Amniotic epithelial cell (primary cell): ENCODE data around the gene RCN1.
"Not testable (repeated sequence)": the region's sequence is repeated elsewhere in the genome, so short reads cannot be mapped to it uniquely, and the experiment has no call there.

ENCODE experiments used
- DNase-seq: peaks from one replicate; pipeline ENCODE4 v3.0.0-alpha.2; 2010; ENCODE audit warnings: low read depth

RCN1 gene

DNA sequence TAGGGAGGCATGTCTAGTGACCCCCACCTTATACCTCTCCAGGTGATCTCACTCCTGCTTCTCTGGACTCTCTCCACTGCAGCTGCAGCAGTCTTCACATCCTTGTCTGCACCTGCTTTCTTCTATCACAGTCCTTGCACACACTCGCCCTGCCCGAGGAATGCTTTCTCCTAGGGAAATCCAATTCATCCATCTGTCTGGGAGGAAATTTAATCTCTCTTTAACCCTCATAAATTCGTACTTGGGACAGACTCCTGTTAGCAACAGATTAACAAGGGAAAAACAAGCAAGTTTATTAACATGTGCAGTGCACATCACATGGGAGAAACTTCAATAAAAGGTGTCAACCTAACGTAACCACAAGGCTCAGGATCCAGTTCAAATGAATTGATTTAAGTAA, 11.3 kb upstream of the RCN1 start:
- DNase-seq, result no peak

DNA sequence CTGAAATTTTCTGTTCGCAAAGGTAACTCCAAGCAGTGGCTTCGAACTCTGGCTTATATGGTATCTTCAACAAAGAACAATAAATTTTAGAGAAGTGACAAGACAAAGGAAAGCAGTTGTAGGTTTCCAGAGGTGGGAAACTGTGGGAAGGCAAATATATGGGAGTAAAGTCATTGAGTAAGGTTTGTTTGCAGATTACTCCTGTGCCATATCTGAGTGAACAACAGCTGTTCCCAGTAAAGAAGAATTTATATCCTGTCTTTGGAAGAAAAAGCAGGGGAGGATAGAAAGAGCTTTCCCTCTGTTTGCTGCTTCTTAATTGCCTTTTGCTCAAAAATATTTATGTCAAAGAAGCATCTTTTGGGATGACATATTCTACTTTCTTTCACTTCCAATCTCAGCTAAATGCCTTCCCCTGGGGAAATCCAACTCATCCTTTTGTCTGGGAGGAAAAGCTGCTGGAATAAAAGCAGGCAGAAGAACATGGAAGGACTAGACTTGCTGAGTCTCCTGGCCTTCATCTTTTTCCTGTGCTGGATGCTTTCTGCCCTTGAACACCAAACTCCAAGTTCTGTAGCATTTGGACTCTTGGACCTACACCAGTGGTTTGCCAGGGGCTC, 10.4 kb upstream of the RCN1 start:
- DNase-seq, result no peak

DNA sequence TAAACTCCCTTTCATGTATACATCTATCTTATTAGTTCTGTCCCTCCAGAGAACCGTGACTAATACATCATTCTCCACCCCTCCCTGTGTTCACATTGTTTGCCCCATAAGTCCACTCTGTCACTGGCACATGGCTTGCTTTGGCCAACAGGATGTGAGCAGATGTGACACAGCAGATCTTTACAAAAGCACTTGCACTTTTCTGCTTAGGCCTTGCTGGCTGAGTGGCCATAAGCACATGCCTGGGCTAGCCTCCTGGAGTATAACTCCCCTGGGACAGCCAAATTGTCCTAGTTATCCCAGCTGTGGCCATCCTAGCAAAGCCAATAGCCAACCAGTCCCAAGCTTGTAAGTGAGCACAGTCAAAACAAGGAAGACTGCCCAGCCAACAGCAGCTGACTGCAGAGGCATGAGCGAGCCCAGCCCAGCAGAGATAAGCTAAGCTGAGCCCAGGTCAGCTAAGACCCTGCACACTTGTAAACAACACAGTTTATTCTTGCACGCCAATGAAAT, 9.7 kb upstream of the RCN1 start:
- DNase-seq, result no peak

DNA sequence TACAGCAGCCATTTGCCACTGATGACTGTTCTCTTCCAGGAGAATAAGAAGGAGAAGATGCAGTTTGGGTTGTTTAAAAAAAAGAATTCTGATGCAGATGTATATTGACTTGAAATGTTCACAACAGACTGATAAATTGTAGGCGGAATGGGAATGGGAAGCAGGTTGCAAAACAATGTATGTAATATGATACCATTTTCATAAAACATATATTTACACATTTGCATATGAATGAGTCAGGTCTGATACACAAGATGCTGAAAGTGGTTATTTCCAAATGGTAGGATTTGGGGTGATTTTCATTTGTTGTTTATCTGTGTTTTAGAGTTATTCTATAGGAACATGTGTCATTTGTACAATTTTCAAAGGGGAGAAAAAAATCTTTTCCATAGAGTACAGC, 9.0 kb upstream of the RCN1 start:
- no peak for DNase-seq

GRCh38 chr11:32082346-32082986, 8.4 kb upstream of the RCN1 start:
- no peak for DNase-seq

DNA sequence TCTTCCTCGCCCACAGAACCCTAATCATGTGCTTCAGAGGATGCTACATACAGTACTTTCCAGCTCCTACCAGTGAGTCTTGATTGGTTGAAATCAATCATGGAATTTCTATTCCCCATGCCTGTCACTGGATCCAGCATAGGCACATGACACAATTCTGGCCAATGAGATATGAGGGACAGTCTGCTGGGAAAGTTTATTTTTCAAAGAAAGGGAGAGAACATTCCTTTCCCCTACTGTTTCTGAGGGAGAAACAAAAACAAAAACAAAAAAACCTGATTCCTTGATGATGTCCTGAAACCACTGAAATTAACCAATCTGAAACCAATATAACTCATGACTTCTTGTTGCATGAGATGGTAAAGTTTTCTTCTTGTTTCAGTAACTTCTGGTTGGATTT, 3.3 kb upstream of the RCN1 start:
- peak; percentile 80 for DNase-seq

DNA sequence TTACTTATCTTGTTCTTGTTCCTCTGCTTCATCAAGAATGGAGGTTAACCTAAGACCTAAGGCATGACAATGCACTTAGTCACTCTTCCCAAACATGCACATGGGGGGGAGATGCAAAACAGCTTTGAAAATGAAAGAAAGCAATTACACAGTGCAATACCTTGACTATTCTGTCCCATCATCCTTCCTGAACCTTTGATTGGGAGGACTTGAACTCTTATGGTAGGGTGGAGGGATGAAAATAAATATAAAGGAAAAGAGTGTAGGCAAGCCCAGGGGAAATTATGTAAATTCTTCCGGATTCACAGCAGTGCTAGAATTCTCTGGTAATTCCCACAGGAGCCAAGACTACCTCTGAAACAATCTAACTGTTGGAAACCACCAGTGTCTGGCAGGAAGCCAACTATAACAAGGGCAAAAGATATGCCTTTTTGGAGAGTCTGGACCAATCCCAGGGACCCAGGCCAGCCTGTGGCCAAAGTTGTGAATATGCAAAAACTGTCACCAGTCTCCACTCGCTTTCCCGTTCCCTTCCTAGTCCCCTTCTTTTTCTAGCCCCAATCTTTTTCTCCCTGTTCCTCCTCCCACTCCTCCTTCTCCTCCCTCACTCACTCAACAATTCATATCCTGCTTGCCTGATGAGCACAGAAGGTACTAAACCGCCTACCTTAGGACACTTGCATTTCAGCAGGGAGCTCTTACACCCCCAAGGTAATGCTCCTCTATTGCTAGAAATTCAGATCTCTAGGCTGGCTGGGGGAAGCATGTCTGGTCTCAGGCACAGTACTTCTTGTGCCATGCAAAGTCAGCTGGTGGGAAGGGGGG, 2.5 kb upstream of the RCN1 start:
- peak; percentile 84 for DNase-seq

DNA sequence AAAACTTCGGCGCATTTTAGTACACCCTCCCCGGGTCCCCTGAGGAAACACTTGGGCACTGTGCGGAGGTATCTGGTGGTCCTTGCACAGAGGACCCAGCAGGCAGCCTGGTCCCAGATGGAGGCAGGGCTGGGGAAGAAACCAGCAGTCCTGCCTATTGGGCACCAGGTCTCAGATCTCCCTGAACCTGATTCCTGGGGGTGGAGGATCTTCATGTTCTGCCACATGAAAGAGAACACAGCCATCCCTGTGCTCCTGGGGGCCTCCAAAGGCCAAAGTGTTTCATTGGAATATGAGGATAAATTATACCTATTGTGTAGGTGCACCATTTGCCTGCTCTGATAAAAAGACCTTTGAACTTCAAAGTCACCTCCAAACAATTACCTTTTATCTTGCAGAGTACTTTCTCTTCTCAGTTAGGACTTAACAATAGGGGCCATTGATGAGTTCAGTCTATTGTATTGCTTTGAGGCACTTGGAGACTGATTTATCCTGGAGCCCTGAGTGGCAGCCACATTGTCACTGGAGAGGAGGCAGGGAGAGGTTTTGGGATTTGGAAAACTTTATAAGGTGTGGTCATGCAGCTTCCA, 1.8 kb downstream of the RCN1 start:
- DNase-seq, result no peak

- peak; percentile 37 for DNase-seq
Measured at GRCh38 chr11:32094923-32095322, 4.0 kb downstream of the RCN1 start.

DNA sequence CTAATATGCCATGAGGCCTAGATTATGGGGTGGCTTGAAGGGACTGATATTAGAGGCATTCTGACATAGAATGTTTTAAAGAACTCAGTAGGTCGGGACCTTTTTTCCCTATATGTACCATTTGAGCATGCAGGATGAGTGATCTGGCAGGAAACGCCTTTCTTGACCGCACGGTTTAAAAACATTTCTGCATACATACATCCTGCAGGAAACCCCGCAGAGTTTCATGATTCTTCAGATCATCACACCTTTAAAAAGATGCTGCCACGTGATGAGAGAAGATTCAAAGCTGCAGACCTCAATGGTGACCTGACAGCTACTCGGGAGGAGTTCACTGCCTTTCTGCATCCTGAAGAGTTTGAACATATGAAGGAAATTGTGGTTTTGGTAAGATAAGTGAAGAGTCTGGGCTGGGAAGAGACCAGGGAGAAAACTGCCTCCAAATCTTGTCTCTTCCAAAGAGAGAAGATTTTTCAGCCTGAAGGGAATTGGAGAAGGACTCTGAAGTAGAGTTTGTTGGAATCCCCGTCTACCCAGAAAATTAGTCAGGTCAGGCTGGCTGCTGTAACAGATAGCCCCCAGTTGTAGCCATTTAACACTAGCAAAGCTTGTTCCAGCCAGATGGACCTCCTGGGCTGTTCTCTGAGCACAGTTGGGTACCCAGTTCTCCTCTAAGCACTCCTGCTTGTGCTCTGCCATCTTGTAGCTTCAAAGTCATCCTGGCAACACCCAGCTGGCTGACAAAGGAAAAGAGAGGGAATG, 7.4 kb downstream of the RCN1 start:
- no peak for DNase-seq

DNA sequence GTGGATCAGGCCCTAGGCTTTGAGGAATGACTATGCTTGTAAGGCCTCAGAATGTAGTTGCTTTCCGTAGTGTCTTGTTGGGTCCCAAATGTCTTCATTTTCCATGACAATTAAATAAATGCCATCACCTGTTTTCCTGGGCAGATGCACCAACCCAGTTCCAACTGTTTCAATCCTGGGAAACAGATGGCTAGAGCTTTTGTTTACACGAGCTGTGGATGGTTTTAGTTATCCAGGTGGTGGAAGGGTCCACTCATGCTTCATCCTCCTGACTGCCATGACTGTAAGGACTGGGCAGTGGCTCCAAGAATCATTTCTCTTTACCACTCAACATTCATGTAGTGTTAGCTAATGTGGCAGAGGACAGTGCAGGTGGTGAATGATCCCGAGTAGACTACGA, 8.6 kb downstream of the RCN1 start:
- DNase-seq, result no peak

DNA sequence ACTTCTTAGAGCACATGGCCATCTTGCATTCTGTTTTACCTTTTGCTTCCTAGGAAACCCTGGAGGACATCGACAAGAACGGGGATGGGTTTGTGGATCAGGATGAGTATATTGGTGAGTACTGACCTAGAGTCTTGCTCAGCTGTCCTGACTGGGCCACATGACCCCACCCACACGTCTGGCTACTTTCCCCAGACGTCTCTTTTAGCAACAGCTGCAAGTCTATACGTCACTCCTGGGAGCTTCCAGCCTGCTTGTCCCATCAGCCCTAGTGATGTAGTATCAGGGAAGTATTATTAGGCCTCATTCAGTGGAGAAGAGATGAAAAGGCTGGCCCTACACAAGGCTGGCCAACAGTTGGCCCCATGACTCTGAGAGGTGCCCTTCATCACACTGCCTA, 9.6 kb downstream of the RCN1 start:
- no peak for DNase-seq

DNA sequence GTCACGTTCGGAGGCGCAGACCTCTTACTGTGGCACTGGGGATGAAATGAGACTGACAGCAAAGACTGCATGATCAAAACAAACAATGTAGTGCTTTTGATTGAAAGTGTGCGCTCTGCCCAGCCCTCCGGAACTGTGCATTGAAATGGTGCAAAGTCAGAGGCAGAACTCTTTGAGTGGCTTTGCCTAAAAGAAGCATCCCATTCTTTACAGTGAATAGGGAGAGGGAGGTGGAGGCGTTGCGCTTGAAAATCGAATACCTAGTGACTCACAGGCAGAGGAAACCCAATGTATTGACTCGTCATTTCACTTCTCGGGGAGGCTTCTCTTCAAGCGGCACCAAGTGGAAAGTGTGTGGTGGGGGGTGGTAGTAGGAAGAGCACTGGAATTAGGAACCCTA, 10.9 kb downstream of the RCN1 start:
- no peak for DNase-seq

- DNase-seq, result not testable (repeated sequence)
Measured at GRCh38 chr11:32103121-32103719, 12.3 kb downstream of the RCN1 start.

DNA sequence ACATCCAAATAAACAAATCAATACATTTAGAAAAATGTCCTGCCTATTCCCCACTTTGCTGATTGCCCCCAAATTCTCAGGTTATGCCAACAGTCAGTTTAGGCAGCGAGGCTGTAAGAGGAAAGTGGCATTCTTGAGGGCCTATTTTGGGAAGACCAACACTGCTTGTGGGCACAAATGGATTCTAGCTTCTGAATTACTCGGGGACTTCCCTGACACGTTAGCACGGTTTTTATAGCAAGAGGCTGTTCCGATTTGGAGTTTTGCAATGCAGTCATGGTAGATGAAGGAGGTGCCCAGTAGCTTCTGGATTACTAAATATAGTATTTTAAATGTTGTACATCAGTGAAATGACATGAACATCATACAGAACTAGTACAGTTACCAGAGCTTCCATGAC, 13.1 kb downstream of the RCN1 start:
- no peak for DNase-seq

DNA sequence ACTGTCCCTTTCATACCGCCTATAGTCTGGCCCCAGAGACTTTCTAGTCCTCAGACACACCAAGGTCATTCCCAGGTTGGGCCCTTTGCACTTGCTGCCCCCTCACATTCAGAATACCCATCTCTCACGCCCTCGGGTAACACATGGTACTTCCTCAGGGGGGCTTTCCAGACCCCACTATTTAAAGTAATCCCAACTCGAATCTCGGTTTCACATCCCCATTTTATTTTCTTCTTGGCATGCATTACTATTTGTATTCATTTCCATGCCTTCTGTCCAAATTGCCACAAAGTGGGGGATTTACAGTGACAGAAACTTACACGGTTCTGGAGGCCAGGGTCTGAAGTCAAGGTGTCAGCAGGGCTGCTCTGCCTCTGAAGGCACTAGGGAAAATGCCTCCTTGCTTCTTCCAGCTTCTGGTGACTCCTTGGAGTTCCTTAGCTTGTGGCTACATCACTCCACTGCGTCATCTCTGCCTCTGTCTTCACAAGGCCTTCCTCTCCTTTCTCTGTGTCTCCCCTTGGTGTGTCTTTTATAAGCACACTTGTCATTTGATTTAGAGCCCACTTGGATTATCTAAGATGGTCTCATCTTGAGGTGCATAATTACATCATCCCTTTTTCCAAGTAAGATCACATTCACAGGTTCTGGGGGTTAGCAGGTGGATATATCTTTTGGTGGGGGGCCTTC, 15.1 kb downstream of the RCN1 start:
- DNase-seq, result no peak

DNA sequence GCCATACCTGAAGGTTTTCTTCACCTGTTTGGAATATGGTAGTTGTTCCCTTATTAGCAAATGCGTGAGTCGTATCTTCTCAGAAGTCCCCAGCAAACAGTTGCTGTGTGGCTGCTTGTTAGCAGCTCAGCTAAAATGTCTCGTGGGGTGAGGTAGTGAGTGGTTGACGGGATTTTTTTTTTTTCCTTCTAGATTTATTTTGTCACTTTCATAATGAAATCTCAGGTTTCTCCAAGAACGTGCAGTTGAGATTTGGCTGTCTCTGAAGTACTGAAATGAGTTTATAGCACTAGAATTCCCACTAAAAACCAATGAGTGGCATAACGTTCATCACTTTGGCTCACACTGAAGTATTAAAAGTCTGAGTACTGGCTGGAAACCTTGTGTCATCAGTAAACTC, 16.8 kb downstream of the RCN1 start:
- DNase-seq, result no peak

DNA sequence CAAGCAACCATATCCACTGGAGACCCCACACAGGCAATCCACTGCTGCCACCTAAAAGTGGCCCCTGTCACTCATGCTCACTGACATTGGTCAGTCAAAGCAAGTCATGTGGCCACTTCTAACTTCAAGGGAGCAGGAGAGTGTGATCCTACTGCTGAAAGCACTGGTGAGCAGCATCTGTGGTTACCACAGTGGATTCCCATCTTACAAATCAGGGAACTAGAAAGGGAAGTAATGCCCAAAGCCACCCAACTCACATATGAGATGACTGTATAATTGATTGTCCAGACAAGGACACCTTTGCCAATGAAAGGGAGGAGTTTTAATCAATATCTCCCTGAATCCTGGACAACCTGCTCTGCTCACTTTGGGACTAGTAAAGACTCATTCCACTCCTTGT, 17.7 kb downstream of the RCN1 start:
- DNase-seq, result no peak

GRCh38 chr11:32109138-32109537, 18.3 kb downstream of the RCN1 start:
- peak; percentile 70 for DNase-seq

DNA sequence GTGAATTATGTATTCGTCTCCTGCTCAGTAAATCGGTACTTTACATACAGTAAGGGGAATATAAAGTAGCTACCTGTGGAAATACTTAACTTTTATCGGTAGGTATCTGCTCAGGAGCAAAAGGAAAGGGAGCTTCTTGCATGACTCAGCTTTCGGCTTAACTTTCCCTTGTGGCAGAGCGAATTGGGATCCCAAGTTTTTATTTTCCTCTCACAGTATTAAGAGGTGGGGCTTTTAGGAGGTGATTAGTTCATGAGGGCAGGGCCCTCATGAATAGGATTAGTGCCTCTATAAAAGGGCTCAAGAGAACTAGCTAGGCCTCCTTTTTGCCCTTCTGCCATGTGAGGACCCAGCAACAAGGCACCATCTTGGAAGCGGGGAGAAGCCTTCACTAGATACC, 18.7 kb downstream of the RCN1 start:
- no peak for DNase-seq

DNA sequence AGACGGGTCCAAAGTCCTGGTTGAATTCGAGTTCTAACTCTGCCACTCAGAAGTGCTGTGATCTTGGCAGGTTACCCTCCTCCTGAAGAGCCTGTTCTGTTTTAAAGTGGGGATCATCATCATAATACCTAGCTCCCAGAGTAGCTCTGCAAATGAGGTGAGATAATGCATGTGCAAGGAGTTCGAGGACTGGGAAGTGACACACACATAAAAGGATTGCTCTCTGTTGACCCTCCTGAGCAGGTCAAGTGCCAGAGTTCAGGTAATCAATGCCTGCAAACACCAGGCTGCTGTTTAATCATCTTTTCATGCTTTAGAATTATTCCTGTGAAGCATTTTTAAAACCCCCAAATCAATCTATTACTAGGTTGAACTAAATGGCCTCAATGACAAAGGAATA, 19.9 kb downstream of the RCN1 start:
- no peak for DNase-seq
